Left ventricle myocardium superior (tissue), 1 donor: ENCODE data around the gene ANKRD13A. TPM values are rescaled to one million over a fixed set of nuclear protein-coding genes. Genes with fewer than 3 reads are reported as not detected.

Source experiments
- ATAC-seq: fragments of 200-7000 bp; cut with Tn5 transposase; one replicate; pipeline ENCODE4 v1.9.1; 2020; ENCODE audit warnings: mild to moderate bottlenecking, moderate library complexity
- DNase-seq: peaks from one replicate; pipeline ENCODE4 v3.0.0-alpha.2; 2020
- intact Hi-C: fragments of 100-400 bp; cut with micrococcal nuclease; formaldehyde crosslinking; loops from one replicate; pipeline ENCODE4 v1.11.0; 2022
- long read RNA-seq: library from polyadenylated mRNA; unstranded; transcript quantifications from one replicate; pipeline ENCODE4 v2.0.0, GENCODE V29; 2021
- total RNA-seq: library from RNA; stranded (reverse); fragmentation: NEBNext Ultra II Directional; extraction: Animal tissue kit (Norgen Biotek cat#: 25700); gene quantifications from one replicate; pipeline ENCODE4 v1.2.1, GENCODE V29; 2021
- donor health status: DM: no; HTN: yes; CAD: no; lungs with severe emphysema.

ANKRD13A gene
- total RNA-seq, result 24.4 TPM
- long read RNA-seq, full-length matches to known transcripts, result 14 of 50 reads
- long read RNA-seq, partial matches to known transcripts, result 32 of 50 reads
- long read RNA-seq, other reads (novel, unspliced or antisense), result 4 of 50 reads

- ATAC-seq, result peak; percentile 85
- intact Hi-C loops, result no loop called here
- peak; percentile 92 for DNase-seq
These were observed at the start of gene ANKRD13A for GRCh38 chr12:109998904-109999648. TSS of gene ANKRD13A (plus strand) at chr12:109999430. CDS start at chr12:109999689, 259 bp downstream.

GRCh38 chr12:109950625-109951024, 48.6 kb upstream of the ANKRD13A start:
- intact Hi-C loops, result no loop called here
- ATAC-seq (no peak), DNase-seq (no peak)

- no peak for DNase-seq
- ATAC-seq, result no peak
- intact Hi-C loops, result no loop called here
These were observed 48.1 kb upstream of the ANKRD13A start for GRCh38 chr12:109951136-109951535.

GRCh38 chr12:109951751-109952150, 47.5 kb upstream of the ANKRD13A start:
- ATAC-seq (peak; percentile 69), DNase-seq (peak; percentile 77)
- intact Hi-C loops, result no loop called here

- ATAC-seq (peak; percentile 9), DNase-seq (no peak)
- intact Hi-C loops, result no loop called here
These were observed 46.9 kb upstream of the ANKRD13A start for GRCh38 chr12:109952160-109952858.

GRCh38 chr12:109952873-109953272, 46.4 kb upstream of the ANKRD13A start:
- intact Hi-C loops, result no loop called here
- ATAC-seq (peak; percentile 80), DNase-seq (peak; percentile 74)

- no peak for ATAC-seq
- DNase-seq, result no peak
- intact Hi-C loops, result no loop called here
These were observed 45.6 kb upstream of the ANKRD13A start for GRCh38 chr12:109953656-109954055.

GRCh38 chr12:109958374-109958773, 40.9 kb upstream of the ANKRD13A start:
- ATAC-seq, result no peak
- intact Hi-C loops, result no loop called here
- no peak for DNase-seq

GRCh38 chr12:109959411-109960093, 39.7 kb upstream of the ANKRD13A start:
- no peak for ATAC-seq
- no peak for DNase-seq
- intact Hi-C loops, result no loop called here

GRCh38 chr12:109961201-109961600, 38.0 kb upstream of the ANKRD13A start:
- peak; percentile 41 for DNase-seq
- intact Hi-C loops, result no loop called here
- ATAC-seq, result peak; percentile 81

- intact Hi-C loops, result no loop called here
- DNase-seq, result no peak
- peak; percentile 66 for ATAC-seq
These were observed 37.6 kb upstream of the ANKRD13A start for GRCh38 chr12:109961612-109962011.

- intact Hi-C loops, result no loop called here
- no peak for DNase-seq
- peak; percentile 18 for ATAC-seq
These were observed 36.8 kb upstream of the ANKRD13A start for GRCh38 chr12:109962398-109962797.

GRCh38 chr12:109963330-109963729, 35.9 kb upstream of the ANKRD13A start:
- intact Hi-C loops, result no loop called here
- ATAC-seq, result no peak
- no peak for DNase-seq

GRCh38 chr12:109963743-109964429, 35.3 kb upstream of the ANKRD13A start:
- no peak for DNase-seq
- intact Hi-C loops, result no loop called here
- ATAC-seq, result peak; percentile 64

- no peak for ATAC-seq
- DNase-seq, result no peak
- intact Hi-C loops, result no loop called here
These were observed 32.7 kb upstream of the ANKRD13A start for GRCh38 chr12:109966546-109966945.

GRCh38 chr12:109967383-109968031, 31.7 kb upstream of the ANKRD13A start:
- ATAC-seq, result no peak
- intact Hi-C loops, result no loop called here

GRCh38 chr12:109968032-109968420, 31.2 kb upstream of the ANKRD13A start:
- DNase-seq, result no peak
- intact Hi-C loops, result no loop called here
- ATAC-seq, result no peak

More at GRCh38 chr12:109967383-109968031, 31.7 kb upstream of the ANKRD13A start:
- DNase-seq, result no peak

GRCh38 chr12:109968801-109969200, 30.4 kb upstream of the ANKRD13A start:
- no peak for DNase-seq
- ATAC-seq, result no peak
- intact Hi-C loops, result no loop called here

GRCh38 chr12:109972821-109973220, 26.4 kb upstream of the ANKRD13A start:
- no peak for ATAC-seq
- intact Hi-C loops, result no loop called here
- DNase-seq, result no peak
